ENCODE measurements around the gene ATP2B3. TPM values are rescaled to one million over a fixed set of nuclear protein-coding genes. Genes with fewer than 3 reads are reported as not detected.

The ATP2B3 gene
- total and polyA plus RNA-seq, 2 donors (not counting 3 experiments of a cell fraction or from before 2014, with no cell fraction given), result 0.01 to 0.07 TPM

- Histone ChIP-seq H3K9me1 (replicated peaks; ENCODE audit: control insufficient read depth, extremely low read depth, insufficient read depth, low read length) (no peaks in the 10 kb centered on the region), H3K4me3 (replicated peaks in 1 of 3; ENCODE audit: insufficient read depth in 1 of 3, low read depth in 1 of 3, low read length in 3 of 3) (peak within 1 kb of the TSS; percentile 10 to 78 (median 65)), H3K9ac (replicated peaks; ENCODE audit: extremely low read depth, insufficient read depth, low read length) (peak within 1 kb of the TSS; percentile 49), H2AFZ (ENCODE audit: low read depth, low read length) (peak within 1 kb of the TSS; percentile 49), H3K9me3 (replicated peaks; ENCODE audit: control insufficient read depth, insufficient read depth, low read length) (no peaks in the 10 kb centered on the region), H3K36me3 (ENCODE audit: control insufficient read depth in 2 of 2, extremely low read depth in 1 of 2, insufficient read depth in 2 of 2, low read length in 2 of 2) (peaks cover 0 to 8% of the 10 kb centered on the region in 2 experiments), H3K4me1 (ENCODE audit: control insufficient read depth, extremely low read depth, insufficient read depth, low read length) (peaks cover 34% of the 10 kb centered on the region), H4K20me1 (replicated peaks; ENCODE audit: control insufficient read depth, extremely low read depth, insufficient read depth, low read length) (no peaks in the 10 kb centered on the region), H3K27me3 (ENCODE audit: control insufficient read depth in 2 of 2, insufficient read depth in 2 of 2, low read length in 2 of 2) (no peaks in the 10 kb centered on the region), H3K79me2 (ENCODE audit: control insufficient read depth, insufficient read depth, low read length) (peaks cover 15% of the 10 kb centered on the region), H3K4me2 (ENCODE audit: insufficient read depth, low read length) (peak within 1 kb of the TSS; percentile 69), H3K27ac (ENCODE audit: insufficient read depth, low read depth, low read length) (peak within 1 kb of the TSS; percentile 80)
- dilution Hi-C loops (cut with MboI; ENCODE audit: extremely low pct_ligation_motif_present, low sequenced_read_pairs) (no loop called here), intact Hi-C loops (cut with micrococcal nuclease) (loop anchor here (1.0 kb wide), 1 partner anchor 23 kb away; no protein-coding TSS in a partner anchor)
- POLR2A ChIA-PET, result interaction anchor here (1.1 to 3.0 kb wide), 3 partner anchors 18 to 23 kb away, joined by 6 to 9 read pairs (median 7); partner anchors contain the start of gene HAUS7
- FAIRE-seq (peak; percentile 88), DNase-seq (ENCODE audit: low read depth, low spot score) (peak; percentile 81)
- TF ChIP-seq POLR2AphosphoS5 (IDR thresholded peaks at IDR 0.05; ENCODE audit: insufficient read depth, low read depth, low read length), result peak; percentile 38
- TF ChIP-seq FOS (IDR thresholded peaks at IDR 0.05; ENCODE audit: borderline replicate concordance, insufficient read depth, low read length), result no peak
- TF ChIP-seq POLR2A (IDR thresholded peaks at IDR 0.05; ENCODE audit: low read depth, low read length), result peak; percentile 75
- TF ChIP-seq EZH2 (IDR thresholded peaks at IDR 0.05; ENCODE audit: borderline replicate concordance, low read depth, low read length, severe bottlenecking), result no peak
- no peak for TF ChIP-seq MYC (IDR thresholded peaks at IDR 0.05; ENCODE audit: low read depth, low read length)
- TF ChIP-seq, protein P1, sequence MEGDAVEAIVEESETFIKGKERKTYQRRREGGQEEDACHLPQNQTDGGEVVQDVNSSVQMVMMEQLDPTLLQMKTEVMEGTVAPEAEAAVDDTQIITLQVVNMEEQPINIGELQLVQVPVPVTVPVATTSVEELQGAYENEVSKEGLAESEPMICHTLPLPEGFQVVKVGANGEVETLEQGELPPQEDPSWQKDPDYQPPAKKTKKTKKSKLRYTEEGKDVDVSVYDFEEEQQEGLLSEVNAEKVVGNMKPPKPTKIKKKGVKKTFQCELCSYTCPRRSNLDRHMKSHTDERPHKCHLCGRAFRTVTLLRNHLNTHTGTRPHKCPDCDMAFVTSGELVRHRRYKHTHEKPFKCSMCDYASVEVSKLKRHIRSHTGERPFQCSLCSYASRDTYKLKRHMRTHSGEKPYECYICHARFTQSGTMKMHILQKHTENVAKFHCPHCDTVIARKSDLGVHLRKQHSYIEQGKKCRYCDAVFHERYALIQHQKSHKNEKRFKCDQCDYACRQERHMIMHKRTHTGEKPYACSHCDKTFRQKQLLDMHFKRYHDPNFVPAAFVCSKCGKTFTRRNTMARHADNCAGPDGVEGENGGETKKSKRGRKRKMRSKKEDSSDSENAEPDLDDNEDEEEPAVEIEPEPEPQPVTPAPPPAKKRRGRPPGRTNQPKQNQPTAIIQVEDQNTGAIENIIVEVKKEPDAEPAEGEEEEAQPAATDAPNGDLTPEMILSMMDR (IDR thresholded peaks at IDR 0.05; ENCODE audit: extremely low read depth in 1 of 2, insufficient read depth in 1 of 2, low read depth in 1 of 2, low read length in 2 of 2), result peak; percentile 30 to 48
- TSS peak; percentile 60 for BruUV-seq (replicated peaks)
- CTCF ChIA-PET, result interaction anchor here (0.8 to 9.4 kb wide), 7 partner anchors 11 to 553 kb away, joined by 3 to 189 read pairs (median 10); partner anchors contain the start of gene HAUS7
Observed at GRCh38 chrX:153494541-153495361, 22.7 kb upstream of the ATP2B3 start, which contains the start of gene BGN. TSS of gene BGN (plus strand) at chrX:153494980. CDS start at chrX:153504632, 9,652 bp downstream.
